NCI-H2107 treated with DMSO at 0.1 percent for 48 hours (cell line): ENCODE data around the gene SFRP2.

Experiments
- DNase-seq: peaks from one replicate; lab custom pipeline; 2025; ENCODE audit not compliant: unreplicated experiment; lab: John Stamatoyannopoulos, UW

The SFRP2 gene

GRCh38 chr4:153731239-153731638 lies 57.6 kb downstream of the SFRP2 start:
- DNase-seq: no peak
